Transverse colon (tissue), 4 donors: Measurements from ENCODE around the gene AKT1. TPM values are rescaled to one million over a fixed set of nuclear protein-coding genes. Genes with fewer than 3 reads are reported as not detected.

Experiments
- DNase-seq: peaks from one replicate; pipeline ENCODE4 v3.0.0-alpha.2; 2019
- H3K27ac ChIP-seq, 4 donors: fragments of 200-600 bp; sonication (generic); 2 replicates each; pipeline ENCODE4 v1.5.1; 2016 to 2018; ENCODE audit warnings: inconsistent platforms in 4 of 4
- H3K27me3 ChIP-seq: fragments of 200-600 bp; sonication (generic); 2 replicates; pipeline ENCODE4 v1.5.1; 2017; ENCODE audit warnings: inconsistent platforms
- H3K36me3 ChIP-seq, 4 donors: fragments of 200-600 bp; sonication (generic); 2 replicates each; pipeline ENCODE4 v1.5.1; 2017 to 2019; ENCODE audit warnings: inconsistent platforms in 4 of 4
- H3K4me1 ChIP-seq, 4 donors: fragments of 200-600 bp; sonication (generic); 2 replicates each; pipeline ENCODE4 v1.5.1; 2017 to 2020; ENCODE audit warnings: inconsistent platforms in 4 of 4
- H3K4me3 ChIP-seq, 4 donors: fragments of 200-600 bp; sonication (generic); 1 replicate in 1 of 4; 2 replicates in 3 of 4; pipeline versions ENCODE4 v1.5.1 to v1.6.1; 2017 to 2019; ENCODE audit warnings: inconsistent platforms in 4 of 4
- H3K9me3 ChIP-seq, 2 donors: fragments of 200-600 bp; sonication (generic); 2 replicates each; pipeline ENCODE4 v1.5.1; 2017 to 2019; ENCODE audit warnings: inconsistent platforms in 2 of 2
- EP300 ChIP-seq: sonication (generic); formaldehyde crosslinking; IDR thresholded peaks from one replicate; pipeline ENCODE4 v1.6.1; 2017; ENCODE audit warnings: antibody characterized with exemption, low read depth
- POLR2A ChIP-seq: fragments of 450-650 bp; IDR thresholded peaks from one replicate; pipeline ENCODE4 v1.6.1; 2016; ENCODE audit warnings: antibody characterized with exemption, mild to moderate bottlenecking, moderate library complexity
- POLR2AphosphoS5 ChIP-seq, 3 donors: sonication (generic); formaldehyde crosslinking; IDR thresholded peaks; one replicate each; pipeline ENCODE4 v1.6.1; 2016; ENCODE audit warnings: antibody characterized with exemption in 3 of 3
- WGBS, 2 donors: methylation state at CpG; one replicate each; pipeline ENCODE4 v1.1.5; 2018; ENCODE audit warnings: low coverage in 1 of 2; 5-methylcytosine and 5-hydroxymethylcytosine counted together
- in situ Hi-C, 4 donors: fragments of 200-750 bp; cut with MboI; loops; one replicate each; pipeline versions ENCODE4 v1.15.0 to v1.15.1; 2017; ENCODE audit warnings: low sequenced_read_pairs in 3 of 4, low pct_ligation_motif_present in 1 of 4, low pct_unique_long_range_greater_than_20kb in 1 of 4
- intact Hi-C: fragments of 100-400 bp; cut with DNase I; formaldehyde crosslinking; loops from one replicate; pipeline ENCODE4 v1.15.1; 2023; ENCODE audit warnings: low total_unique reads
- total RNA-seq, 4 donors: library from RNA; depleted of rRNA; stranded (reverse); fragments of >200 nt; gene quantifications; one replicate each; pipeline ENCODE4 v1.1.0, GENCODE V29; 2016
- TF ChIP-seq, protein P1 (sequence below), 5 experiments: fragments of 200-600 bp in 3 of 5; fragments of 450-650 bp in 2 of 5; sonication (generic) in 3 of 5; IDR thresholded peaks; 1 replicate in 2 of 5; 2 replicates in 3 of 5; pipeline ENCODE4 v1.5.1; 2016 to 2017; ENCODE audit warnings: antibody characterized with exemption in 5 of 5, inconsistent platforms in 3 of 5, mild to moderate bottlenecking in 2 of 5, moderate library complexity in 1 of 5

Gene AKT1
- total RNA-seq, 4 donors from 2014 or later: 85.4 to 310 (median 136) TPM

DNA sequence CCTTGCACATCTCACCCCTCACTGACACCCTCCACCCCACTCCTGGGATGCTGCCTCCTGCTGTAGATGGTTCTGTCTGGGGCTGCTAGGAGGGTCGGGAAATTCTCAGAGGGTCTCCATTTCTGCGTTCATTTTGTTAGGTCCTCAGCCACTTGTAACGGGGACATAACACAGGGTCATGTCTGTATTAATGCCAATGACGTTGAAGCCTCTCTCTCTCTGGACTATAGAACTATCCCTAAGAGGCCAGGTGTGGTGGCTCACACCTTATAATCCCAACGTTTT, 28.0 kb downstream of the AKT1 start:
- 80% methylated on average over 5 of the region's 5 CpGs; no CpG with 5 or more reads in 1 of the 2 donors for WGBS, 2 donors
- Histone ChIP-seq H3K9me3 (no peaks in the 10 kb centered on the region), H3K4me3 (no peak overlapping the region), H3K27ac (no peak overlapping the region), H3K4me1 (peaks cover 0 to 10% (median 7%) of the 10 kb centered on the region in 4 donors), H3K27me3 (no peaks in the 10 kb centered on the region), H3K36me3 (peaks cover 0 to 9% (median 4%) of the 10 kb centered on the region in 4 donors)
- no peak for DNase-seq
- TF ChIP-seq, protein P1, sequence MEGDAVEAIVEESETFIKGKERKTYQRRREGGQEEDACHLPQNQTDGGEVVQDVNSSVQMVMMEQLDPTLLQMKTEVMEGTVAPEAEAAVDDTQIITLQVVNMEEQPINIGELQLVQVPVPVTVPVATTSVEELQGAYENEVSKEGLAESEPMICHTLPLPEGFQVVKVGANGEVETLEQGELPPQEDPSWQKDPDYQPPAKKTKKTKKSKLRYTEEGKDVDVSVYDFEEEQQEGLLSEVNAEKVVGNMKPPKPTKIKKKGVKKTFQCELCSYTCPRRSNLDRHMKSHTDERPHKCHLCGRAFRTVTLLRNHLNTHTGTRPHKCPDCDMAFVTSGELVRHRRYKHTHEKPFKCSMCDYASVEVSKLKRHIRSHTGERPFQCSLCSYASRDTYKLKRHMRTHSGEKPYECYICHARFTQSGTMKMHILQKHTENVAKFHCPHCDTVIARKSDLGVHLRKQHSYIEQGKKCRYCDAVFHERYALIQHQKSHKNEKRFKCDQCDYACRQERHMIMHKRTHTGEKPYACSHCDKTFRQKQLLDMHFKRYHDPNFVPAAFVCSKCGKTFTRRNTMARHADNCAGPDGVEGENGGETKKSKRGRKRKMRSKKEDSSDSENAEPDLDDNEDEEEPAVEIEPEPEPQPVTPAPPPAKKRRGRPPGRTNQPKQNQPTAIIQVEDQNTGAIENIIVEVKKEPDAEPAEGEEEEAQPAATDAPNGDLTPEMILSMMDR (IDR thresholded peaks at IDR 0.05): no peak
- no peak for TF ChIP-seq POLR2AphosphoS5 (IDR thresholded peaks at IDR 0.05)
- no peak for TF ChIP-seq POLR2A
- TF ChIP-seq EP300: no peak
- intact Hi-C loops: loop anchor here (5.0 kb wide), 1 partner anchor 60 kb away; no protein-coding TSS in a partner anchor
- in situ Hi-C loops: loop anchor here (5.0 to 10.0 kb wide), 2 partner anchors 55 to 57 kb away; no protein-coding TSS in a partner anchor

DNA sequence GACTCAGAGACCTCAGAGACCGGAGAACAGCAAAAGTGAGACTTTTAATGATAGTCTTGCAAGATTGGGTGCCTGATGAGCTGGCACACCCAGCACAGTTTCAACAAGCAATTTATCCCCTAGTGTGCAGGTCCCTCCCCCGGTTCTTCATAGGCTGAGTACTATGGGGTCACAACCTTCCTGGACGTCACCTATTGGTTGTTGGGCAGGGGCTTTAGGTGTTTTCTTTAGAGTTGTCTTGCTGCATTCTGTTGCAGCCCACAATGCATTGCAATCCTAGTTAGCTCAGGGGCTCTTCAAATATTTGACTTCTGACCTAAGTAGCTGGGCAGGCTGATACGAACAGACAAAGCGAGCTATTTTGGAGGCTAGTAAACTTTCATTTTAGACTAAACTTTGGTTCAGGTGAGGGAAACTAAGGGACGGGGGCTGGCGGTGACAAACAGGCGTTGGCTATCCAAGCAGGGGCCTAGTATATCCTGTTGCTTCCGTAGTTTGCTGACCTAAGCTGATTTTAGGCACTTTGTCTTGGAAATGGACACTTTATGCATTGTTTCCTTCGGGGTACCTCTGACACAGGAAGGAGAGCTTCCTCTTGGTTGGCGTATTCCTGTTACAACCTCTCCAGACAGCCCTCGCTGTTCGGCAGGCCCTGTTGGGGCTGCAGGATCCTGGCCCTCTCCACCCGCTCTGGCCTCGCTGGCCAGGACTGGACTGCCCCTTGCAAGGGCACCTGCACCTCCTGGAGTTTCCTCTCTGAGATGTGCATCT, 28.5 kb downstream of the AKT1 start:
- intact Hi-C loops: loop anchor here (5.0 kb wide), 1 partner anchor 60 kb away; no protein-coding TSS in a partner anchor
- peaks cover 0 to 10% (median 7%) of the 10 kb centered on the region in 4 donors for H3K4me1 ChIP-seq
- H3K4me3 ChIP-seq: no peak overlapping the region
- TF ChIP-seq POLR2A: no peak
- TF ChIP-seq POLR2AphosphoS5 (IDR thresholded peaks at IDR 0.05): no peak
- TF ChIP-seq EP300: no peak
- TF ChIP-seq, protein P1 (IDR thresholded peaks at IDR 0.05): no peak
- no peaks in the 10 kb centered on the region for H3K9me3 ChIP-seq
- H3K36me3 ChIP-seq: peaks cover 0 to 4% (median 2%) of the 10 kb centered on the region in 4 donors
- WGBS, 2 donors: 92 to 93% methylated on average over 5 to 15 of the region's 15 CpGs
- no peak overlapping the region for H3K27ac ChIP-seq
- in situ Hi-C loops: loop anchor here (5.0 to 10.0 kb wide), 2 partner anchors 55 to 58 kb away; no protein-coding TSS in a partner anchor
- H3K27me3 ChIP-seq: no peaks in the 10 kb centered on the region
- DNase-seq: no peak

DNA sequence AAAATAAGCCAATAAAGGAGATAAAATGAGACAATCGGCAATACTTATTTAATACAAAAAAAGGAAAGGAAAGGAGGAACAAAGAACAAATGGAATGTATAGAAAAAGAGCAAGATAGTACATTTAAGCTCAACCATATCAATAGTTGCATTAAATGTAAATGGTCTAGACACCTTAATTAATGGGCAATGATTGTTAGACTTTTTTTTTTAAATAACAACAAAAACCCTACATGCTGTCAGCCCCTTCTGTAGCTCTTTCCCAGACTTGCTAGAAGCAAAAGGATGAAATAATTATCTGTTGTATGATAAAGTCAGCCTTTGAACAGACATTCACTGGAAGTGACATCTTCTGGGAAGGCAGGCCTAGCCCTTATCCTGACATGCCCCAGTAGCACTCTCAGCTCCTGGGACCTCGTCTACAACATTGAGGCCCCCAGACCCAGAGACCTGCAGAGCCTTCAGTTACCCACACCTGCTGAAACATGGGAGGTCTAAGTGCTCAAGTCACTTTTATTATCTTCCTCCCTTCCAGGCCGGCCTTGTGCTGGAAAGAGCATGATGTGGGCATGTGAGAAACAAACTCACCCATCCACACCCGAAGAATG, 29.2 kb downstream of the AKT1 start:
- WGBS, 2 donors: 92 to 100% methylated on average over 2 to 4 of the region's 4 CpGs
- no peak overlapping the region for H3K27ac ChIP-seq

More for the DNA sequence above, 29.2 kb downstream of the AKT1 start:
- Histone ChIP-seq H3K4me3 (no peak overlapping the region), H3K4me1 (peaks cover 0 to 10% (median 7%) of the 10 kb centered on the region in 4 donors), H3K9me3 (no peaks in the 10 kb centered on the region), H3K27me3 (no peaks in the 10 kb centered on the region), H3K36me3 (no peaks in the 10 kb centered on the region)
- in situ Hi-C loops: loop anchor here (5.0 to 10.0 kb wide), 2 partner anchors 56 to 58 kb away; no protein-coding TSS in a partner anchor
- TF ChIP-seq EP300: no peak
- no peak for TF ChIP-seq POLR2AphosphoS5 (IDR thresholded peaks at IDR 0.05)
- no peak for TF ChIP-seq POLR2A
- TF ChIP-seq, protein P1 (IDR thresholded peaks at IDR 0.05): no peak
- intact Hi-C loops: loop anchor here (5.0 kb wide), 1 partner anchor 61 kb away; no protein-coding TSS in a partner anchor
- DNase-seq: no peak
